Lower leg skin (tissue), 4 donors: ENCODE measurements around the gene ARTN. TPM values are rescaled to one million over a fixed set of nuclear protein-coding genes. Genes with fewer than 3 reads are reported as not detected.
A peak's percentile ranks its signal among the peaks of the same experiment; 100 is the strongest.

Experiments
- DNase-seq, 2 donors: peaks; one replicate each; pipeline ENCODE4 v3.0.0-alpha.2; 2019; ENCODE audit warnings: low spot score in 2 of 2
- H3K4me3 ChIP-seq: fragments of 200-600 bp; sonication (generic); 2 replicates; pipeline ENCODE4 v1.5.1; 2017; ENCODE audit warnings: mild to moderate bottlenecking, low read depth; ENCODE audit not compliant: poor library complexity, severe bottlenecking
- POLR2A ChIP-seq, 2 donors: fragments of 450-650 bp; IDR thresholded peaks; one replicate each; pipeline ENCODE4 v1.6.1; 2016 to 2017; ENCODE audit warnings: antibody characterized with exemption in 2 of 2, mild to moderate bottlenecking in 1 of 2, moderate library complexity in 1 of 2
- WGBS, 2 donors: methylation state at CpG; one replicate each; pipeline ENCODE4 v1.1.5; 2018; 5-methylcytosine and 5-hydroxymethylcytosine counted together
- intact Hi-C: fragments of 100-400 bp; cut with DNase I; formaldehyde crosslinking; loops from one replicate; pipeline ENCODE4 v1.15.0; 2023; ENCODE audit warnings: low total_unique reads
- total RNA-seq, 4 donors: library from RNA; depleted of rRNA; stranded (reverse); fragments of >200 nt; gene quantifications; one replicate each; pipeline ENCODE4 v1.1.0, GENCODE V29; 2016
- TF ChIP-seq, protein P1 (sequence below), 3 donors: fragments of 450-650 bp; IDR thresholded peaks; one replicate each; pipeline ENCODE4 v1.5.1; 2016; ENCODE audit warnings: antibody characterized with exemption in 3 of 3, mild to moderate bottlenecking in 3 of 3, moderate library complexity in 2 of 3

The ARTN gene
- total RNA-seq, 4 donors from 2014 or later: 0.63 to 3.6 (median 0.84) TPM

DNA sequence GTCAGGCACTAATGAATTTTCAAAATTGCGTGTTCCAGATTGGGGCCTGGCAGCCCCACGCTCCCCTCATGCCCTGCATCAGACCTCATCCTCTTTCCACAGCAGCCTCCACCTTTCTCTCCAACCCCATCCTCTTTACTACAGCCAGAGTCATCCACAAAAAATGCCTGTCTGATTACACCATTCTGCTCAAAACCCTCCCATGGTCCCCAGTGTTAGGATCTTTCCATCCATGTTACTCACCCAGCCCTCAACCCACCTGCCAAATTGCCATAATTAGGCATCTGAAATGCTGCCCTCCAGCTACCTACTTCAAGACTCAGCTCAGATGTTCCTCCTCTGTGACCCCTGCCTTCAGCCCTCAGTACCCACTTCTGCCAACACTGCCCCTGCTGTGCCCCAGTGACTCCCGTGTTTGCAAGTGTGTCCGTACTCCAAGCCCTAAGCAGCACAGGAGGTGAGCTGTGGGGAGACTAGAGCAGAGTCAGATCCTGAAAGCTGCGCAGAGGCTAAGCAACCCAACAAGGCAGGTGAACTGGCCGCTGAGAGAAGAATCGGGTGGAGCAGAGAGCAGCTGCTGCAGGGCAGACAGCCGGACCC is 715 bp upstream of the ARTN start:
- no peak for TF ChIP-seq POLR2A (IDR thresholded peaks at IDR 0.05)
- TF ChIP-seq, protein P1, sequence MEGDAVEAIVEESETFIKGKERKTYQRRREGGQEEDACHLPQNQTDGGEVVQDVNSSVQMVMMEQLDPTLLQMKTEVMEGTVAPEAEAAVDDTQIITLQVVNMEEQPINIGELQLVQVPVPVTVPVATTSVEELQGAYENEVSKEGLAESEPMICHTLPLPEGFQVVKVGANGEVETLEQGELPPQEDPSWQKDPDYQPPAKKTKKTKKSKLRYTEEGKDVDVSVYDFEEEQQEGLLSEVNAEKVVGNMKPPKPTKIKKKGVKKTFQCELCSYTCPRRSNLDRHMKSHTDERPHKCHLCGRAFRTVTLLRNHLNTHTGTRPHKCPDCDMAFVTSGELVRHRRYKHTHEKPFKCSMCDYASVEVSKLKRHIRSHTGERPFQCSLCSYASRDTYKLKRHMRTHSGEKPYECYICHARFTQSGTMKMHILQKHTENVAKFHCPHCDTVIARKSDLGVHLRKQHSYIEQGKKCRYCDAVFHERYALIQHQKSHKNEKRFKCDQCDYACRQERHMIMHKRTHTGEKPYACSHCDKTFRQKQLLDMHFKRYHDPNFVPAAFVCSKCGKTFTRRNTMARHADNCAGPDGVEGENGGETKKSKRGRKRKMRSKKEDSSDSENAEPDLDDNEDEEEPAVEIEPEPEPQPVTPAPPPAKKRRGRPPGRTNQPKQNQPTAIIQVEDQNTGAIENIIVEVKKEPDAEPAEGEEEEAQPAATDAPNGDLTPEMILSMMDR (IDR thresholded peaks at IDR 0.05): no peak
- DNase-seq: no peak
- H3K4me3 ChIP-seq: no peak overlapping the region
- 25 to 31% methylated on average over 8 of the region's 8 CpGs for WGBS, 2 donors
- intact Hi-C loops: loop anchor here (5.0 to 10.0 kb wide), 3 partner anchors 112 to 408 kb away; no protein-coding TSS in a partner anchor

DNA sequence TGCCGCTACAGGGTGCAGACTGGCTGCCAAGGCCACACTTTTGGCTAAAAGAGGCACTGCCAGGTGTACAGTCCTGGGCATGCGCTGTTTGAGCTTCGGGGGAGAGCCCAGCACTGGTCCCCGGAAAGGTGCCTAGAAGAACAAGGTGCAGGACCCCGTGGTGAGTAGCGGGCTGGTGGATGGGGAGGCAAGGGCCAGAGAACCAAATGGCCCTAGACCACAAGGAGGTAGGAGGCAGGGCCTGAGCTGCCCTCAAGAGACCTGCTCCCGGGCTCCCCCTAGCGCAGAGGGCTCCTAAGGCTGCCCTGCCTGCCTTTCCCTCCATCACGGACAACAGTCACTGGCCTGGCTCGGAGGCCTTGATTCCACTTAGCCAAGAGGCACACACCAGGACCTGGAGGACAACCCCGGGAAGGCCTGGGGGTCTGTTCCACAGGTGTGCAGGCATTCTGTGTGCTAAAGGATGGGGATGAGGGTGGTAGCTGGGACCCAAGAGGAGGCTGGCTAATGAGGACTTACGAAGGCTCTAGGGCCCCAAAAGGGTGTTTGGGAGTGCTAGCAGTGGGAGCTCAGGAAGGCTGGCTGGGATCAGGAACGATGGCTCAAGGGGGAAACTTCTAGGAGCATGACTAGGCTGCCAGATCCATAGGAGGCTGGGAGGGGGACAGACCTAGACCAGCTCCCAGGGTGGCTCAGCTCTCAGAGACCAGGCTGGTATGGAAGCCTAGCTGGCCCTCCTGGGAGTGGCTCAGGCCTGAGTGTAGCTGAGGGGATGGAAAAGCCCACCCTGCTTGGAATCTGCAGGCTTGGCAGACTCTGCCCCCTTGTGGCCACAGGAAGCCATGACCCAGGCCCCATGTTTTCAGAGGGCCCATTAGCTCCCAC is 742 bp downstream of the ARTN start:
- TF ChIP-seq, protein P1 (IDR thresholded peaks at IDR 0.05): peak in 1 of 3 donors; percentile 72
- TF ChIP-seq POLR2A (IDR thresholded peaks at IDR 0.05): no peak
- H3K4me3 ChIP-seq: no peak overlapping the region
- WGBS, 2 donors: 20 to 25% methylated on average over 13 of the region's 13 CpGs
- intact Hi-C loops: loop anchor here (5.0 to 10.0 kb wide), 3 partner anchors 110 to 410 kb away; no protein-coding TSS in a partner anchor
- DNase-seq: no peak

DNA sequence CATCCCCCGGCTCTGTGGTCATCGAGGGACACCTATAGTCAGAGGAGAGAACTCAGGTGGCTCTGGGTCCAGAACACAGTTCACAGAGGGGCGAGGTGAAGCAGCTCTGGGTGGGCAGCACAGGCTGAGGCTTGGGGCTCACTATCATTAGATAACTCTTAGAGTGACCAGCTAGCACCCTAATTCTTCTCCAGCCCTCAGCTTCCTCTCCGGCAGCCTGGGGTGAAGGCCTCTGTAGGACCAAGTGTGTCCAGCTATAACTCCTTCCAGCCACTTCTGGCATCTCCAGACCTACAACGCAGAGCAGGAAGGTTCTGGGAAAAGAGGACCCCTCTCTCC is 1.4 kb downstream of the ARTN start:
- H3K4me3 ChIP-seq: no peak overlapping the region
- DNase-seq: no peak
- TF ChIP-seq, protein P1 (IDR thresholded peaks at IDR 0.05): no peak
- no peak for TF ChIP-seq POLR2A (IDR thresholded peaks at IDR 0.05)
- WGBS, 2 donors: 64 to 67% methylated on average over 4 to 5 of the region's 5 CpGs
- intact Hi-C loops: loop anchor here (5.0 to 10.0 kb wide), 3 partner anchors 110 to 410 kb away; no protein-coding TSS in a partner anchor

DNA sequence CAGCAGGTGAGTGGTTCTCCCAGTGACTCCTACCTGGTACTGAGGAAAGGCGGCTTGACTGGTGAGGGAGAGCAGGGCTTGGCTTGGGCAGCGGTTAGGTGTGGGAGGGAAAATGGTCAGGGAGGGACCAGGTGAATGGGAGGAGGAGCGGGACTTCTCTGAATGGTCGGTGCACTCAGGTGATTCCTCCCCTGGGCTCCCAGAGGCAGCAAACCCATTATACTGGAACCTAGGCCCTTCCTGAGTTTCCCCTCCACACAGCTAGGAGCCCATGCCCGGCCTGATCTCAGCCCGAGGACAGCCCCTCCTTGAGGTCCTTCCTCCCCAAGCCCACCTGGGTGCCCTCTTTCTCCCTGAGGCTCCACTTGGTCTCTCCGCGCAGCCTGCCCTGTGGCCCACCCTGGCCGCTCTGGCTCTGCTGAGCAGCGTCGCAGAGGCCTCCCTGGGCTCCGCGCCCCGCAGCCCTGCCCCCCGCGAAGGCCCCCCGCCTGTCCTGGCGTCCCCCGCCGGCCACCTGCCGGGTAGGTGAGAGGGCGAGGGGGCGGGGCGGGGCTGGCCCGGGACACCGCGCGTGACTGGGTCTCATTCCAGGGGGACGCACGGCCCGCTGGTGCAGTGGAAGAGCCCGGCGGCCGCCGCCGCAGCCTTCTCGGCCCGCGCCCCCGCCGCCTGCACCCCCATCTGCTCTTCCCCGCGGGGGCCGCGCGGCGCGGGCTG is 2.3 kb downstream of the ARTN start:
- WGBS, 2 donors: 24 to 58% methylated on average over 8 to 15 of the region's 48 CpGs
- peak overlapping the region; percentile 3 for H3K4me3 ChIP-seq
- no peak for TF ChIP-seq POLR2A (IDR thresholded peaks at IDR 0.05)
- TF ChIP-seq, protein P1 (IDR thresholded peaks at IDR 0.05): no peak
- DNase-seq: no peak
- intact Hi-C loops: loop anchor here (10.0 kb wide), 2 partner anchors 109 to 411 kb away; no protein-coding TSS in a partner anchor

DNA sequence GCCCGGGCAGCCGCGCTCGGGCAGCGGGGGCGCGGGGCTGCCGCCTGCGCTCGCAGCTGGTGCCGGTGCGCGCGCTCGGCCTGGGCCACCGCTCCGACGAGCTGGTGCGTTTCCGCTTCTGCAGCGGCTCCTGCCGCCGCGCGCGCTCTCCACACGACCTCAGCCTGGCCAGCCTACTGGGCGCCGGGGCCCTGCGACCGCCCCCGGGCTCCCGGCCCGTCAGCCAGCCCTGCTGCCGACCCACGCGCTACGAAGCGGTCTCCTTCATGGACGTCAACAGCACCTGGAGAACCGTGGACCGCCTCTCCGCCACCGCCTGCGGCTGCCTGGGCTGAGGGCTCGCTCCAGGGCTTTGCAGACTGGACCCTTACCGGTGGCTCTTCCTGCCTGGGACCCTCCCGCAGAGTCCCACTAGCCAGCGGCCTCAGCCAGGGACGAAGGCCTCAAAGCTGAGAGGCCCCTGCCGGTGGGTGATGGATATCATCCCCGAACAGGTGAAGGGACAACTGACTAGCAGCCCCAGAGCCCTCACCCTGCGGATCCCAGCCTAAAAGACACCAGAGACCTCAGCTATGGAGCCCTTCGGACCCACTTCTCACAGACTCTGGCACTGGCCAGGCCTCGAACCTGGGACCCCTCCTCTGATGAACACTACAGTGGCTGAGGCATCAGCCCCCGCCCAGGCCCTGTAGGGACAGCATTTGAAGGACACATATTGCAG is 3.0 kb downstream of the ARTN start:
- 37 to 45% methylated on average over 17 to 23 of the region's 56 CpGs for WGBS, 2 donors
- no peak for TF ChIP-seq POLR2A (IDR thresholded peaks at IDR 0.05)
- TF ChIP-seq, protein P1 (IDR thresholded peaks at IDR 0.05): no peak
- DNase-seq: no peak
- intact Hi-C loops: loop anchor here (10.0 kb wide), 2 partner anchors 108 to 412 kb away; no protein-coding TSS in a partner anchor
- no peak overlapping the region for H3K4me3 ChIP-seq
